H9 (cell line): ENCODE measurements around the gene SERPINC1. TPM values are rescaled to one million over a fixed set of nuclear protein-coding genes. Genes with fewer than 3 reads are reported as not detected.

Experiments
- DNase-seq: peaks from one replicate; pipeline ENCODE4 v3.0.0-alpha.2; 2017
- H2AFZ ChIP-seq: one replicate; pipeline ENCODE4 v1.6.1; 2013; ENCODE audit warnings: mild to moderate bottlenecking, low read length, control low read depth, moderate library complexity
- H2AK5ac ChIP-seq: 2 replicates; pipeline ENCODE4 v1.6.1; 2013; ENCODE audit warnings: low read length, control low read depth, mixed read lengths; ENCODE audit not compliant: insufficient read length
- H2BK120ac ChIP-seq: one replicate; pipeline ENCODE4 v1.6.1; 2013; ENCODE audit warnings: low read depth, mild to moderate bottlenecking, low read length, control low read depth, inconsistent platforms; ENCODE audit not compliant: poor library complexity, severe bottlenecking
- H2BK12ac ChIP-seq: 2 replicates; pipeline ENCODE4 v1.6.1; 2013; ENCODE audit warnings: low read length, control low read depth, mixed read lengths, low read depth; ENCODE audit not compliant: insufficient read length
- H2BK15ac ChIP-seq: 2 replicates; pipeline ENCODE4 v1.6.1; 2013; ENCODE audit warnings: low read depth, low read length, control low read depth
- H2BK20ac ChIP-seq: one replicate; pipeline ENCODE4 v1.6.1; 2013; ENCODE audit warnings: low read depth, mild to moderate bottlenecking, low read length, control low read depth, inconsistent platforms; ENCODE audit not compliant: poor library complexity, severe bottlenecking
- H2BK5ac ChIP-seq: 2 replicates; pipeline ENCODE4 v1.6.1; 2013; ENCODE audit warnings: low read length, control low read depth, mixed read lengths; ENCODE audit not compliant: insufficient read length
- H3K14ac ChIP-seq: 2 replicates; pipeline ENCODE4 v1.6.1; 2013; ENCODE audit warnings: low read length, control low read depth; ENCODE audit not compliant: insufficient read depth
- H3K18ac ChIP-seq: 2 replicates; pipeline ENCODE4 v1.6.1; 2013; ENCODE audit warnings: low read depth, mild to moderate bottlenecking, mixed read lengths, low read length, control low read depth; ENCODE audit not compliant: insufficient read length
- H3K23ac ChIP-seq: 2 replicates; pipeline ENCODE4 v1.6.1; 2013; ENCODE audit warnings: low read length, control low read depth, mixed read lengths, low read depth; ENCODE audit not compliant: insufficient read length
- H3K23me2 ChIP-seq: 2 replicates; pipeline ENCODE4 v1.6.1; 2013; ENCODE audit warnings: low read depth, mild to moderate bottlenecking, mixed read lengths, low read length, control low read depth; ENCODE audit not compliant: insufficient read length, poor library complexity, severe bottlenecking
- H3K27ac ChIP-seq: 2 replicates; pipeline ENCODE4 v1.5.1; 2013; ENCODE audit warnings: low read length, control low read depth, mixed read lengths, low read depth; ENCODE audit not compliant: insufficient read length
- H3K27me3 ChIP-seq: 2 replicates; pipeline ENCODE4 v1.6.1; 2013; ENCODE audit warnings: low read length, control low read depth, inconsistent platforms; ENCODE audit not compliant: insufficient read depth
- H3K4ac ChIP-seq: 2 replicates; pipeline ENCODE4 v1.6.1; 2013; ENCODE audit warnings: low read depth, mild to moderate bottlenecking, control low read depth, inconsistent platforms, low read length, moderate library complexity
- H3K4me1 ChIP-seq: 2 replicates; pipeline ENCODE4 v1.6.1; 2013; ENCODE audit warnings: low read length, control low read depth, inconsistent platforms; ENCODE audit not compliant: insufficient read depth
- H3K4me2 ChIP-seq: 2 replicates; pipeline ENCODE4 v1.6.1; 2013; ENCODE audit warnings: low read length, control low read depth, mixed read lengths; ENCODE audit not compliant: insufficient read length, insufficient read depth
- H3K56ac ChIP-seq: 2 replicates; pipeline ENCODE4 v1.6.1; 2013; ENCODE audit warnings: low read depth, mild to moderate bottlenecking, mixed read lengths, low read length, control low read depth; ENCODE audit not compliant: insufficient read length
- H3K79me1 ChIP-seq: 2 replicates; pipeline ENCODE4 v1.6.1; 2013; ENCODE audit warnings: low read depth, mild to moderate bottlenecking, moderate library complexity, low read length, control low read depth, inconsistent platforms; ENCODE audit not compliant: insufficient read depth, poor library complexity, severe bottlenecking
- H3K79me2 ChIP-seq: 2 replicates; pipeline ENCODE4 v1.6.1; 2013; ENCODE audit warnings: low read length, control low read depth, inconsistent platforms; ENCODE audit not compliant: insufficient read depth
- H3K9ac ChIP-seq: 2 replicates; pipeline ENCODE4 v1.6.1; 2013; ENCODE audit warnings: low read length, control low read depth, mixed read lengths; ENCODE audit not compliant: insufficient read length; ENCODE audit errors: extremely low read depth
- H3K9me3 ChIP-seq: one replicate; pipeline ENCODE4 v1.6.1; 2013; ENCODE audit warnings: low read depth, low read length, inconsistent platforms; ENCODE audit not compliant: control insufficient read depth
- H3T11ph ChIP-seq: one replicate; pipeline ENCODE4 v1.6.1; 2013; ENCODE audit warnings: mild to moderate bottlenecking, low read length, control low read depth, inconsistent platforms
- H4K20me1 ChIP-seq: one replicate; pipeline ENCODE4 v1.6.1; 2013; ENCODE audit not compliant: control insufficient read depth, insufficient read length, insufficient read depth
- H4K5ac ChIP-seq: 2 replicates; pipeline ENCODE4 v1.6.1; 2013; ENCODE audit warnings: low read depth, mild to moderate bottlenecking, mixed read lengths, low read length, control low read depth; ENCODE audit not compliant: insufficient read length
- H4K8ac ChIP-seq: replicated peaks from 2 replicates; pipeline ENCODE4 v1.6.1; 2013; ENCODE audit warnings: low read length, control low read depth, mixed read lengths, low read depth; ENCODE audit not compliant: insufficient read length
- H4K91ac ChIP-seq: 2 replicates; pipeline ENCODE4 v1.6.1; 2013; ENCODE audit warnings: low read depth, mild to moderate bottlenecking, moderate library complexity, mixed read lengths, low read length, control low read depth; ENCODE audit not compliant: insufficient read length
- H3K27ac Mint-ChIP-seq, 3 experiments: 2 replicates in 2 of 3; 3 replicates in 1 of 3; pipeline ENCODE4 v1.8.0; 2020 to 2021; ENCODE audit warnings: mixed read lengths in 3 of 3, mild to moderate bottlenecking in 1 of 3, moderate library complexity in 1 of 3
- H3K27me3 Mint-ChIP-seq: 2 replicates; pipeline ENCODE4 v1.8.0; 2021; ENCODE audit warnings: low read depth, mild to moderate bottlenecking, moderate library complexity, mixed read lengths
- H3K36me3 Mint-ChIP-seq, 3 experiments: 2 replicates in 2 of 3; 3 replicates in 1 of 3; pipeline ENCODE4 v1.8.0; 2020 to 2021; ENCODE audit warnings: low read depth in 3 of 3, mixed read lengths in 3 of 3; ENCODE audit not compliant: insufficient read depth in 1 of 3
- H3K4me1 Mint-ChIP-seq, 2 experiments: 2 replicates each; pipeline ENCODE4 v1.8.0; 2020; ENCODE audit warnings: mixed read lengths in 2 of 2
- H3K4me3 Mint-ChIP-seq, 2 experiments: 2 replicates in 1 of 2; 3 replicates in 1 of 2; pipeline ENCODE4 v1.8.0; 2020 to 2021; ENCODE audit warnings: mild to moderate bottlenecking in 2 of 2, mixed read lengths in 2 of 2, moderate library complexity in 1 of 2
- H3K9me3 Mint-ChIP-seq, 2 experiments: 2 replicates in 1 of 2; 3 replicates in 1 of 2; pipeline ENCODE4 v1.8.0; 2020; ENCODE audit warnings: mild to moderate bottlenecking in 2 of 2, mixed read lengths in 2 of 2, moderate library complexity in 1 of 2
- WGBS: extraction: QIAGEN DNeasy Blood & Tissue Kit; methylation state at CpG from one replicate; pipeline ENCODE4 v1.1.7; 2013; ENCODE audit warnings: missing lambda C conversion rate, low lambda C conversion rate, mixed read lengths; ENCODE audit not compliant: insufficient read length; ENCODE audit errors: extremely low coverage; 5-methylcytosine and 5-hydroxymethylcytosine counted together
- total RNA-seq: library from RNA; stranded (reverse); gene quantifications from 2 replicates; pipeline ENCODE4 v1.2.1, GENCODE V29; 2021
- TF ChIP-seq, protein P1 (sequence below): fragments of 200-600 bp; sonication (generic); conservative IDR thresholded peaks from 3 replicates; pipeline ENCODE4 v1.8.0; 2021; ENCODE audit warnings: antibody characterized with exemption, mild to moderate bottlenecking

The SERPINC1 gene
- total RNA-seq, 1 experiment from 2014 or later, result not detected

DNA sequence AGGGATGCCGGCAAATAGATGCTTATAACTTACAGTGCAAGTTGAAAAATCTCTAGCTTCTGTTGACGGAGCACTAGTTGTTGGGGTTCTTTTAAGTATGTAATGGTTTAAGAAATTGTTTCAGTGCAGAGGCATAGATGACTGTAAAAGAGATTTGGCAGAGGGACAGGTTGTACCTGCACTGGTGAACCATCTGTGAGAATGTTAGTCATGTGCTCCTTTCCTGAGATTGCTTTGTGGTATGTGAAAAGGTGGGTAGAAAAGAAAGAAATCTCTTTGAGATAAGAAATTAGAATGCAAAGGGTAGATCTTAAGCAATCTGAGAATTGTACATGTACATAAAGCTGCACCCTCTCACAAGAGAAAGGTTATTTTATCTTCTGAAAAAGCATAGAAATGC lies 29.5 kb downstream of the SERPINC1 start:
- H3K79me1 ChIP-seq, result no peaks in the 10 kb centered on the region
- no peaks in the 10 kb centered on the region for H3K9me3 ChIP-seq
- H3K27ac ChIP-seq, result no peak overlapping the region
- no peaks in the 10 kb centered on the region for H3K27me3 ChIP-seq
- Mint-ChIP-seq H3K4me3 (no peak overlapping the region), H3K4me1 (peaks cover 16 to 20% of the 10 kb centered on the region in 2 experiments), H3K9me3 (no peaks in the 10 kb centered on the region), H3K27me3 (no peaks in the 10 kb centered on the region), H3K36me3 (peaks cover 10 to 19% (median 13%) of the 10 kb centered on the region in 3 experiments; a peak in 6 of 7 replicates), H3K27ac (peak overlapping the region in 1 of 3 experiments; percentile 28; a peak in 1 of 7 replicates)
- H3K23me2 ChIP-seq, result no peaks in the 10 kb centered on the region
- no peak overlapping the region for H3K56ac ChIP-seq
- H3K14ac ChIP-seq, result no peak overlapping the region
- no peak overlapping the region for H2BK120ac ChIP-seq
- no CpG with 5 or more reads among the region's 2 CpGs for WGBS
- H2AFZ ChIP-seq, result no peak overlapping the region
- H4K20me1 ChIP-seq, result no peaks in the 10 kb centered on the region
- H3K4me2 ChIP-seq, result no peak overlapping the region
- H3K4me1 ChIP-seq, result peaks cover 6% of the 10 kb centered on the region; the same call in 1 of the 2 replicates
- no peak overlapping the region for H3K23ac ChIP-seq
- H3K18ac ChIP-seq, result no peak overlapping the region
- H3K4ac ChIP-seq, result no peak overlapping the region
- H4K5ac ChIP-seq, result no peak overlapping the region
- no peak overlapping the region for H2BK5ac ChIP-seq
- H2BK15ac ChIP-seq, result no peak overlapping the region
- TF ChIP-seq, protein P1, sequence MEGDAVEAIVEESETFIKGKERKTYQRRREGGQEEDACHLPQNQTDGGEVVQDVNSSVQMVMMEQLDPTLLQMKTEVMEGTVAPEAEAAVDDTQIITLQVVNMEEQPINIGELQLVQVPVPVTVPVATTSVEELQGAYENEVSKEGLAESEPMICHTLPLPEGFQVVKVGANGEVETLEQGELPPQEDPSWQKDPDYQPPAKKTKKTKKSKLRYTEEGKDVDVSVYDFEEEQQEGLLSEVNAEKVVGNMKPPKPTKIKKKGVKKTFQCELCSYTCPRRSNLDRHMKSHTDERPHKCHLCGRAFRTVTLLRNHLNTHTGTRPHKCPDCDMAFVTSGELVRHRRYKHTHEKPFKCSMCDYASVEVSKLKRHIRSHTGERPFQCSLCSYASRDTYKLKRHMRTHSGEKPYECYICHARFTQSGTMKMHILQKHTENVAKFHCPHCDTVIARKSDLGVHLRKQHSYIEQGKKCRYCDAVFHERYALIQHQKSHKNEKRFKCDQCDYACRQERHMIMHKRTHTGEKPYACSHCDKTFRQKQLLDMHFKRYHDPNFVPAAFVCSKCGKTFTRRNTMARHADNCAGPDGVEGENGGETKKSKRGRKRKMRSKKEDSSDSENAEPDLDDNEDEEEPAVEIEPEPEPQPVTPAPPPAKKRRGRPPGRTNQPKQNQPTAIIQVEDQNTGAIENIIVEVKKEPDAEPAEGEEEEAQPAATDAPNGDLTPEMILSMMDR, result no peak
- no peak overlapping the region for H3K9ac ChIP-seq
- no peak overlapping the region for H4K8ac ChIP-seq
- H3K79me2 ChIP-seq, result no peaks in the 10 kb centered on the region; the same call in 1 of the 2 replicates
- H2AK5ac ChIP-seq, result no peak overlapping the region
- H3T11ph ChIP-seq, result no peak overlapping the region
- H4K91ac ChIP-seq, result no peak overlapping the region
- H2BK12ac ChIP-seq, result no peak overlapping the region
- H2BK20ac ChIP-seq, result no peak overlapping the region
- DNase-seq, result no peak
